HFF-Myc (cell line): ENCODE results near the gene COL19A1.

Source experiments
- DNase-seq: peaks from one replicate; pipeline ENCODE4 v3.0.0-alpha.2; 2011; ENCODE audit warnings: low read depth; ENCODE audit errors: extremely low read depth
- H3K4me3 ChIP-seq: replicated peaks from 2 replicates; pipeline ENCODE4 v1.5.1; 2011; ENCODE audit warnings: low read depth, mild to moderate bottlenecking, control low read depth, low read length
- TF ChIP-seq, protein P1 (sequence below): IDR thresholded peaks from 2 replicates; pipeline ENCODE4 v1.5.1; 2012; ENCODE audit warnings: mild to moderate bottlenecking, low read depth, low read length, control low read depth; ENCODE audit errors: missing control alignments

The COL19A1 gene

DNA sequence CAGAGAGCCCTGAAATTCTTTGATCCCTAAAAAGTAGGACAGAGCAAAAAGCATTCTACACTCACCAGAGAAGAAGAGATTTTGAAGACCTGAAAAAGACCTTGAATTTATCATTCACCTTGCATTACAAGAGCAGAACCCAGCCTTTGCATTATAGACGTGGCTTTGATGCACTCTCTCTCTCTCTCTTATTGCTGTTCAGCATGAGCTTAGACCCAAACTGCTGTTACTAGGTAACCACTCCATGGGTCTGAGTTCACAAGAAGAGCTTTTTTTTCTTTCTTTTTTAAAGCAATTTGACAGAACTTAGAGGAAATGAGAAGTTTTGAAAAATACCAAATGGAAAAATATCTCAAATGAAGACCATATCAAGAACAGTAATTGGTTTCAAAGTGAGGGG, 392.1 kb downstream of the COL19A1 start:
- TF ChIP-seq, protein P1, sequence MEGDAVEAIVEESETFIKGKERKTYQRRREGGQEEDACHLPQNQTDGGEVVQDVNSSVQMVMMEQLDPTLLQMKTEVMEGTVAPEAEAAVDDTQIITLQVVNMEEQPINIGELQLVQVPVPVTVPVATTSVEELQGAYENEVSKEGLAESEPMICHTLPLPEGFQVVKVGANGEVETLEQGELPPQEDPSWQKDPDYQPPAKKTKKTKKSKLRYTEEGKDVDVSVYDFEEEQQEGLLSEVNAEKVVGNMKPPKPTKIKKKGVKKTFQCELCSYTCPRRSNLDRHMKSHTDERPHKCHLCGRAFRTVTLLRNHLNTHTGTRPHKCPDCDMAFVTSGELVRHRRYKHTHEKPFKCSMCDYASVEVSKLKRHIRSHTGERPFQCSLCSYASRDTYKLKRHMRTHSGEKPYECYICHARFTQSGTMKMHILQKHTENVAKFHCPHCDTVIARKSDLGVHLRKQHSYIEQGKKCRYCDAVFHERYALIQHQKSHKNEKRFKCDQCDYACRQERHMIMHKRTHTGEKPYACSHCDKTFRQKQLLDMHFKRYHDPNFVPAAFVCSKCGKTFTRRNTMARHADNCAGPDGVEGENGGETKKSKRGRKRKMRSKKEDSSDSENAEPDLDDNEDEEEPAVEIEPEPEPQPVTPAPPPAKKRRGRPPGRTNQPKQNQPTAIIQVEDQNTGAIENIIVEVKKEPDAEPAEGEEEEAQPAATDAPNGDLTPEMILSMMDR: no peak
- no peak overlapping the region for H3K4me3 ChIP-seq
- no peak for DNase-seq
